OCI-LY7 (cell line): ENCODE results near the gene TBC1D5. TPM values are rescaled to one million over a fixed set of nuclear protein-coding genes. Genes with fewer than 3 reads are reported as not detected.
"Not testable (repeated sequence)": the region's sequence is repeated elsewhere in the genome, so short reads cannot be mapped to it uniquely, and the experiment has no call there.

Experiments used
- BruUV-seq: library from RNA; stranded (reverse); fragments of 400-500 nt; replicated peaks from 2 replicates; lab custom pipeline; 2021; lab: Mats Ljungman, UMichigan
- CTCF ChIA-PET: fragments of 300-600 bp; sonication (Branson Sonifier 250); formaldehyde crosslinking; loops from one replicate; lab custom pipeline; 2022; ENCODE audit warnings: antibody characterized with exemption; ENCODE audit not compliant: unreplicated experiment; lab: Charles Lee
- POLR2A ChIA-PET: fragments of 300-600 bp; sonication (Branson Sonifier 250); formaldehyde crosslinking; loops from one replicate; lab custom pipeline; 2022; ENCODE audit warnings: antibody characterized with exemption; lab: Charles Lee
- DNase-seq: peaks from one replicate; pipeline ENCODE4 v3.0.0-alpha.2; 2015; ENCODE audit warnings: low spot score
- H2AFZ ChIP-seq: fragments of 200-600 bp; sonication (generic), shearing (Covaris generic); 2 replicates; pipeline ENCODE4 v1.6.1; 2014; ENCODE audit warnings: mild to moderate bottlenecking, antibody characterized with exemption, low read length, moderate library complexity
- H3K27ac ChIP-seq: fragments of 200-600 bp; sonication (generic); 2 replicates; pipeline ENCODE4 v1.5.1; 2014; ENCODE audit warnings: mixed run types, low read depth, mild to moderate bottlenecking, moderate library complexity, low read length, inconsistent platforms; ENCODE audit not compliant: poor library complexity, severe bottlenecking
- H3K36me3 ChIP-seq: fragments of 200-600 bp; sonication (generic); 2 replicates; pipeline ENCODE4 v1.6.1; 2014; ENCODE audit warnings: mild to moderate bottlenecking, antibody characterized with exemption, low read length, moderate library complexity, mixed read lengths; ENCODE audit not compliant: insufficient read depth
- H3K4me1 ChIP-seq: fragments of 200-600 bp; sonication (generic); 2 replicates; pipeline ENCODE4 v1.5.1; 2014; ENCODE audit warnings: mild to moderate bottlenecking, low read length; ENCODE audit not compliant: insufficient read depth, poor library complexity, severe bottlenecking
- H3K4me2 ChIP-seq: fragments of 200-600 bp; sonication (generic); 2 replicates; pipeline ENCODE4 v1.6.1; 2014; ENCODE audit warnings: mild to moderate bottlenecking, low read length
- H3K4me3 ChIP-seq: fragments of 200-600 bp; sonication (generic); 2 replicates; pipeline ENCODE4 v1.5.1; 2014; ENCODE audit warnings: mild to moderate bottlenecking, low read depth, low read length; ENCODE audit not compliant: poor library complexity, severe bottlenecking
- H3K79me2 ChIP-seq: fragments of 200-600 bp; sonication (generic); 2 replicates; pipeline ENCODE4 v1.6.1; 2016; ENCODE audit warnings: low read depth, mild to moderate bottlenecking, low read length, moderate library complexity, mixed read lengths; ENCODE audit not compliant: insufficient read depth
- H3K9me2 ChIP-seq: fragments of 200-600 bp; sonication (generic); 2 replicates; pipeline ENCODE4 v1.6.1; 2016; ENCODE audit warnings: mild to moderate bottlenecking, low read length, mixed read lengths; ENCODE audit not compliant: insufficient read depth
- H3K9me3 ChIP-seq: fragments of 200-600 bp; sonication (generic); 2 replicates; pipeline ENCODE4 v1.6.1; 2014; ENCODE audit warnings: mild to moderate bottlenecking, mixed run types, low read length, mixed read lengths
- H4K20me1 ChIP-seq: fragments of 200-600 bp; sonication (generic); 2 replicates; pipeline ENCODE4 v1.6.1; 2014; ENCODE audit warnings: mild to moderate bottlenecking, antibody characterized with exemption, low read length, moderate library complexity, mixed read lengths; ENCODE audit not compliant: insufficient read depth
- EZH2phosphoT487 ChIP-seq: fragments of 200-600 bp; sonication (generic); IDR thresholded peaks from 2 replicates; pipeline ENCODE4 v1.6.1; 2018; ENCODE audit warnings: low read depth, borderline replicate concordance, mild to moderate bottlenecking, mixed run types, antibody characterized with exemption, low read length, moderate library complexity, mixed read lengths
- intact Hi-C: fragments of 100-400 bp; cut with micrococcal nuclease; formaldehyde crosslinking; loops from one replicate; pipeline ENCODE4 v1.10.0; 2022; ENCODE audit not compliant: unreplicated experiment
- total RNA-seq, 2 experiments: library from RNA; depleted of rRNA in 1 of 2; stranded (reverse); fragments of >200 nt in 1 of 2; shearing (Covaris generic) in 1 of 2; gene quantifications; 2 replicates each; pipeline ENCODE4 v1.2.3, GENCODE V29; 2014 to 2022
- TF ChIP-seq, protein P1 (sequence below): fragments of 200-600 bp; sonication (generic); conservative IDR thresholded peaks from 2 replicates; pipeline ENCODE4 v1.5.1; 2014; ENCODE audit warnings: mild to moderate bottlenecking, antibody characterized with exemption, low read length, moderate library complexity, mixed read lengths

The TBC1D5 gene
- total RNA-seq, 2 experiments from 2014 or later: 78.5 to 82.4 TPM

GRCh38 chr3:17396036-17396435 is 346.4 kb downstream of the TBC1D5 start:
- BruUV-seq: no TSS peak
- H3K4me2 ChIP-seq: no peak overlapping the region
- peaks cover 18% of the 10 kb centered on the region for H3K4me1 ChIP-seq
- DNase-seq: no peak
- H3K36me3 ChIP-seq: peaks cover 9% of the 10 kb centered on the region
- intact Hi-C loops: no loop called here
- H3K27ac ChIP-seq: no peak overlapping the region
- H3K79me2 ChIP-seq: no peaks in the 10 kb centered on the region
- no peaks in the 10 kb centered on the region for H3K9me3 ChIP-seq
- ChIA-PET POLR2A (no interaction called here), CTCF (no interaction called here)
- no peak overlapping the region for H2AFZ ChIP-seq
- H3K9me2 ChIP-seq: no peaks in the 10 kb centered on the region
- no peak overlapping the region for H3K4me3 ChIP-seq
- H4K20me1 ChIP-seq: no peaks in the 10 kb centered on the region
- no peak for TF ChIP-seq EZH2phosphoT487

DNA sequence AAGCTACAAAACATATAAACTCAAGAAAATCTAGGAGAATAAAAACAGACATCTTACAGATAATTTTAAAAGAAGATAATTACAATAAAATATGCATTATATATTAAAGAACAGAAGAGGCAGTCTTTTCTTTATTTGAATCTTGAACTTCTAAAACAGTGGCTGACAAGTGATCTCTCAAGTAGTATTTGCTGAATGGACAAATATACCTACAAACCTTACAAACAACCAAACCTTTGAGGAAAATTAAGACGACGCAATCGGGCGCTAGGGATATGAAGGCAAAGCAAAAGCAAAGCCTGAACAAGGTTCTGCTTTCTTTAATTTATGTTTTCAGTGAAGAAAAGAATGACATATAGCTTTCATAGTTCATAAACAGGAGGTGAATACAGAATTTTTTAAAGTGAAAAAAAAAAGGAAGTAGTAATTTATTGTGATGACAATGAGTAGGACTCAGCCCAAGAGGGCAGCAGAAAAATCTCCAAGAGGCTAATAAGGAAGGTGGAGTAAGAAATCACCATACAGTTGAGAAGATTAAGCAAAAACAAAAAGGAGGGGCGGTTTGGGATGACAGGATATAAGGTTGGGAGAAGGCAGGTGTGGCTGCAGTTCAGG is 347.8 kb downstream of the TBC1D5 start:
- H3K79me2 ChIP-seq: no peaks in the 10 kb centered on the region
- ChIA-PET CTCF (no interaction called here), POLR2A (interaction anchor here (0.6 kb wide), 1 partner anchor 32 kb away, joined by 3 read pairs; no protein-coding TSS in a partner anchor)
- H3K4me3 ChIP-seq: no peak overlapping the region
- no peaks in the 10 kb centered on the region for H4K20me1 ChIP-seq
- no peak overlapping the region for H3K4me2 ChIP-seq
- BruUV-seq: no TSS peak
- DNase-seq: no peak
- H3K9me2 ChIP-seq: no peaks in the 10 kb centered on the region
- peaks cover 9% of the 10 kb centered on the region for H3K36me3 ChIP-seq
- no peak overlapping the region for H2AFZ ChIP-seq
- H3K27ac ChIP-seq: no peak overlapping the region
- intact Hi-C loops: no loop called here
- H3K4me1 ChIP-seq: peaks cover 13% of the 10 kb centered on the region
- no peaks in the 10 kb centered on the region for H3K9me3 ChIP-seq
- TF ChIP-seq EZH2phosphoT487: no peak
- TF ChIP-seq, protein P1, sequence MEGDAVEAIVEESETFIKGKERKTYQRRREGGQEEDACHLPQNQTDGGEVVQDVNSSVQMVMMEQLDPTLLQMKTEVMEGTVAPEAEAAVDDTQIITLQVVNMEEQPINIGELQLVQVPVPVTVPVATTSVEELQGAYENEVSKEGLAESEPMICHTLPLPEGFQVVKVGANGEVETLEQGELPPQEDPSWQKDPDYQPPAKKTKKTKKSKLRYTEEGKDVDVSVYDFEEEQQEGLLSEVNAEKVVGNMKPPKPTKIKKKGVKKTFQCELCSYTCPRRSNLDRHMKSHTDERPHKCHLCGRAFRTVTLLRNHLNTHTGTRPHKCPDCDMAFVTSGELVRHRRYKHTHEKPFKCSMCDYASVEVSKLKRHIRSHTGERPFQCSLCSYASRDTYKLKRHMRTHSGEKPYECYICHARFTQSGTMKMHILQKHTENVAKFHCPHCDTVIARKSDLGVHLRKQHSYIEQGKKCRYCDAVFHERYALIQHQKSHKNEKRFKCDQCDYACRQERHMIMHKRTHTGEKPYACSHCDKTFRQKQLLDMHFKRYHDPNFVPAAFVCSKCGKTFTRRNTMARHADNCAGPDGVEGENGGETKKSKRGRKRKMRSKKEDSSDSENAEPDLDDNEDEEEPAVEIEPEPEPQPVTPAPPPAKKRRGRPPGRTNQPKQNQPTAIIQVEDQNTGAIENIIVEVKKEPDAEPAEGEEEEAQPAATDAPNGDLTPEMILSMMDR: no peak

DNA sequence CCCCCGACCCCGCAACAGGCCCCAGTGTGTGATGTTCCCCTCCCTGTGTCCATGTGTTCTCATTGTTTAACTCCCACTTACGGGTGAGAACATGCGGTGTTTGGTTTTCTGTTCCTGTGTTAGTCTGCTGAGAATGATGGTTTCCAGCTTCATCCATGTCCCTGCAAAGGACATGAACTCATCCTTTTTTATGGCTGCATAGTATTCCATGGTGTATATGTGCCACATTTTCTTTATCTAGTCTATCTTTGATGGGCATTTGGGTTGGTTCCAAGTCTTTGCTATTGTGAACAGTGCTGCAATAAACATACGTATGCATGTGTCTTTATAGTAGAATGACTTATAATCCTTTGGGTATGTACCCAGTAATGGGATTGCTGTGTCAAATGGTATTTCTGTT is 349.9 kb downstream of the TBC1D5 start:
- BruUV-seq, intact Hi-C loops: not testable (repeated sequence)

More for the DNA sequence above, 349.9 kb downstream of the TBC1D5 start:
- H3K27ac ChIP-seq, H3K4me2 ChIP-seq, DNase-seq, H2AFZ ChIP-seq, H3K9me2 ChIP-seq, H3K4me1 ChIP-seq, H4K20me1 ChIP-seq, H3K9me3 ChIP-seq, CTCF ChIA-PET, H3K4me3 ChIP-seq, H3K36me3 ChIP-seq, H3K79me2 ChIP-seq: not testable (repeated sequence)
- POLR2A ChIA-PET: interaction anchor here (0.6 kb wide), 1 partner anchor 12 kb away, joined by 3 read pairs; no protein-coding TSS in a partner anchor
